GM11168 (cell line): Measurements from ENCODE around the gene FAM107B.

Experiments
- in situ Hi-C: fragments of 300-500 bp; cut with MboI; formaldehyde crosslinking; loops from one replicate; pipeline ENCODE4 v1.12.0; 2022; ENCODE audit warnings: low sequenced_read_pairs; ENCODE audit not compliant: unreplicated experiment

Gene FAM107B

GRCh38 chr10:14483417-14483816 lies 291.3 kb downstream of the FAM107B start:
- in situ Hi-C loops, result no loop called here

DNA sequence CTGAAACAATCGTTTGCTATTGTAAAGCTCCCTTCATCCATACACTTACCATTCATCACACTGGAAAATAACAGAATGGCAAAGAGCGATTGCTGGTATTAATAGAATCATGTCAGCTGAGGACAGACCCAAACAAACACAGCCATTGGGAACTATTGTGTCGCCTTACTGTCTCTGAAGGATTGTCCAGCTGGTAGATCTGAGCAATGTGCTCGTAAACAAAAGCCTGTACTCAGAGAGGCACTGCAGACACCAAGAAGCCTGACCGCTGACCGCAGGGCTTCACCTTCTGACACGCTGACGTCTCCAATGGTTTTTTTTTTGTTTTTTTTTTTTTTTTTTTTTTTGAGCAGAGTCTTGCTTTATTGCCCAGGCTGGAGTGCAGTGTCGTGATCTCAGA lies 292.9 kb downstream of the FAM107B start:
- in situ Hi-C loops, result no loop called here

DNA sequence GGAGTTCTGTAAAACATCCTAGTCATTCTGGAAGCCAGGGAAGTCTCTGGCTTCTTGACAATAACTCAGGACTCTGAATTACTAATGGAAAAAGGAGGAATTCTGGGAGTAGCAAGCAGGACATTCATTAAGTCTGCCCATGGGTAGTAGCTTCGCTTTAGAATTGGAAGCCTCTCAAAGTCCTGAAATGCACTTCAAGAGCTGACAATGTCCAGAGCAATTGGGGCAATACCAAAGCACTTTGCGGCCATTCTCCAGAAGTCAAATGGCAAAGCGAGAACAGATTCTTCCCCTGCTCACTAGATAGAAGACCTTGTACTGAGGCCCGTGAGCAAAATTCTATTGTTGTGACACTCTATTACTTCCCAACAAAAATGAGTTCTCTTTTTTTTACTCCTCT lies 293.7 kb downstream of the FAM107B start:
- in situ Hi-C loops, result no loop called here

DNA sequence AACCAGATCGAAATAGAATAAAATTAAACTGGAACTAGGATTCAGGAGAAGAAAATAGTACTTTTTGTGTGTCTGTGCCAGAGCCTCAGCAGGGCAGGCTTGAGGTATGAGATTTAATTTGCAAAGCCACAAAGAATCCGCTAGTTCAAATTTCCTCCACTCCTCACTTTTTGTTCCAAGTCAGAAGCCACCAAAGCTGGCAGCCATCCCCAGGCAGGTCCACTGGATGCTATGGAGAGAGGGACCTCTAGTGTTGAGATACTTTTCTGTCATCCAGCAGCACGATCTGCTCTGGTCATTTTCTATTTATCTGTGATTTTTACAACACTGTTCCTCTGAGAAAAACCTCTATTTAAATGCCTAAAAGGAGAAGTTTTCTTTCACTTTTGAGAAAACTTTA lies 296.1 kb downstream of the FAM107B start:
- in situ Hi-C loops, result loop anchor here (10.0 kb wide), 1 partner anchor 694 kb away; no protein-coding TSS in a partner anchor

GRCh38 chr10:14478201-14478600 lies 296.5 kb downstream of the FAM107B start:
- in situ Hi-C loops, result loop anchor here (10.0 kb wide), 1 partner anchor 693 kb away; no protein-coding TSS in a partner anchor

DNA sequence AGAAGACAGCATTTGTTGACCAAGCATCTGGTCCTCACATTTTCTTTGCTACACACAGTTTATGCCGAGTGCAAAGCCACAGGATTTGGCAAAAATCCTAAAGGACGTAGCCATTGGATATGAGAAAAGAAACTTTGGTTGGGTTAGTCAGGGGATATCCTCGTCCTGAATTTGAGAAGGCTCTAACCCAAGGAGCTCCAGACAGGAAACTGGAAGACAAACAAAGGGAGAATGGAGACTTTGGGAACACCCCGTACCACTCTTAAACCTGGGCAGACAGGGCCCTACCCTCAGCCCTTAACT lies 297.3 kb downstream of the FAM107B start:
- in situ Hi-C loops, result loop anchor here (10.0 kb wide), 1 partner anchor 693 kb away; no protein-coding TSS in a partner anchor

- in situ Hi-C loops, result loop anchor here (10.0 kb wide), 1 partner anchor 692 kb away; no protein-coding TSS in a partner anchor
Measured at GRCh38 chr10:14476641-14477407, 297.9 kb downstream of the FAM107B start.

GRCh38 chr10:14476006-14476405 lies 298.7 kb downstream of the FAM107B start:
- in situ Hi-C loops, result loop anchor here (10.0 kb wide), 1 partner anchor 691 kb away; no protein-coding TSS in a partner anchor

GRCh38 chr10:14474656-14475055 lies 300.0 kb downstream of the FAM107B start:
- in situ Hi-C loops, result loop anchor here (10.0 kb wide), 1 partner anchor 690 kb away; no protein-coding TSS in a partner anchor

DNA sequence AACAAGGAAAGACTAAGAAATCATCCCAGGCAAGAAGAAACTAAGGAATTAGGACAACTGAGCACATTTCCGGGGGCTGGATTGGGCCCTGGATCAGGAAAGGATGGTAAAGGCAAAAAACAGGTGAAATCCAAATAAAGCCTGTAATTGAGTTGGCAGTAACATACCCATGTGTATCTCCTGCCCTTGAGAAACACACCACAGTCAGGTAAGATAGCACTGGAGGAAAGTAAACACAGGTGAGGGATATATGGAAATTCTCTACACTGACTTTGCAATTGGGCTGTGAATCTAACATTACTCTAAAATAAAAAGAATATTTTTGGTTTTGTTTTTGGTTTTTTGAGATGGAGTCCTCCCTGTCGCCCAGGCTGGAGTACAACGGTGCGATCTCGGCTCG lies 303.8 kb downstream of the FAM107B start:
- in situ Hi-C loops, result loop anchor here (10.0 kb wide), 1 partner anchor 686 kb away; no protein-coding TSS in a partner anchor

GRCh38 chr10:14468726-14469125 lies 306.0 kb downstream of the FAM107B start:
- in situ Hi-C loops, result loop anchor here (10.0 kb wide), 1 partner anchor 264 kb away; no protein-coding TSS in a partner anchor
